Panc1 (cell line): ENCODE measurements around the gene GTF2I. TPM values are rescaled to one million over a fixed set of nuclear protein-coding genes. Genes with fewer than 3 reads are reported as not detected.

Experiments used
- ATAC-seq: fragments of 200-7000 bp; cut with Tn5 transposase; 2 replicates; pipeline ENCODE4 v1.9.1; 2020; ENCODE audit warnings: mild to moderate bottlenecking, moderate library complexity
- BruUV-seq: library from RNA; stranded (reverse); fragments of 400-500 nt; replicated peaks from 2 replicates; lab custom pipeline; 2021; lab: Mats Ljungman, UMichigan
- CTCF ChIA-PET: fragments of 300-600 bp; sonication (Branson Sonifier 250); formaldehyde crosslinking; loops from one replicate; lab custom pipeline; 2022; ENCODE audit warnings: antibody characterized with exemption; lab: Charles Lee
- POLR2A ChIA-PET: fragments of 300-600 bp; sonication (Branson Sonifier 250); formaldehyde crosslinking; loops from one replicate; lab custom pipeline; 2022; ENCODE audit warnings: antibody characterized with exemption; lab: Charles Lee
- DNase-seq: peaks from one replicate; pipeline ENCODE4 v3.0.0-alpha.2; 2010; ENCODE audit warnings: low read depth, low spot score
- H3K27ac ChIP-seq: 2 replicates; pipeline ENCODE4 v1.5.1; 2011; ENCODE audit warnings: mild to moderate bottlenecking, low read length, inconsistent platforms
- H3K27me3 ChIP-seq: fragments of 200-500 bp; sonication (Bioruptor generic); 2 replicates; pipeline ENCODE4 v1.6.0; 2014; ENCODE audit warnings: low read length, inconsistent platforms; ENCODE audit not compliant: control insufficient read depth, insufficient read depth
- H3K36me3 ChIP-seq: fragments of 200-500 bp; sonication (Bioruptor generic); 2 replicates; pipeline ENCODE4 v1.5.1; 2014; ENCODE audit warnings: inconsistent platforms, mild to moderate bottlenecking, low read length, moderate library complexity; ENCODE audit not compliant: control insufficient read depth, insufficient read depth
- H3K4me1 ChIP-seq: 2 replicates; pipeline ENCODE4 v1.5.1; 2011; ENCODE audit warnings: inconsistent platforms, mild to moderate bottlenecking, low read length, moderate library complexity; ENCODE audit not compliant: control insufficient read depth, insufficient read depth
- H3K4me3 ChIP-seq, 2 experiments: 2 replicates each; pipeline ENCODE4 v1.5.1; 2011 to 2012; ENCODE audit warnings: low read depth in 2 of 2, low read length in 2 of 2, mild to moderate bottlenecking in 2 of 2, inconsistent platforms in 1 of 2, moderate library complexity in 1 of 2
- H3K9me3 ChIP-seq: fragments of 200-500 bp; sonication (Bioruptor generic); 2 replicates; pipeline ENCODE4 v1.5.1; 2014; ENCODE audit warnings: low read depth, mild to moderate bottlenecking, inconsistent platforms, low read length, moderate library complexity; ENCODE audit not compliant: control insufficient read depth, insufficient read depth
- POLR2AphosphoS5 ChIP-seq: IDR thresholded peaks from 2 replicates; pipeline ENCODE4 v1.6.1; 2012; ENCODE audit warnings: mild to moderate bottlenecking, low read depth, low read length, moderate library complexity
- SIN3A ChIP-seq: IDR thresholded peaks from 2 replicates; pipeline ENCODE4 v1.6.1; 2012; ENCODE audit warnings: low read depth, mild to moderate bottlenecking, low read length, moderate library complexity, borderline replicate concordance; ENCODE audit not compliant: insufficient read depth
- TCF7L2 ChIP-seq: IDR thresholded peaks from 2 replicates; pipeline ENCODE4 v1.6.1; 2011; ENCODE audit warnings: mild to moderate bottlenecking, low read depth, low read length, inconsistent platforms
- in situ Hi-C: cut with HindIII; loops from 2 replicates; pipeline ENCODE4 v1.10.0; 2016; ENCODE audit warnings: low sequenced_read_pairs, low pct_unique_long_range_greater_than_20kb
- intact Hi-C: fragments of 100-400 bp; cut with micrococcal nuclease; formaldehyde crosslinking; loops from one replicate; pipeline ENCODE4 v1.10.0; 2022; ENCODE audit not compliant: unreplicated experiment
- total RNA-seq: library from RNA; stranded (reverse); gene quantifications from one replicate; pipeline ENCODE4 v1.2.1, GENCODE V29; 2021; ENCODE audit not compliant: unreplicated experiment
- TF ChIP-seq, protein P1 (sequence below): fragments of 450-650 bp; IDR thresholded peaks from 2 replicates; pipeline ENCODE4 v1.5.1; 2017; ENCODE audit warnings: mild to moderate bottlenecking
- TF ChIP-seq, protein P2 (sequence below), 2 experiments: IDR thresholded peaks; 2 replicates each; pipeline ENCODE4 v1.6.1; 2011 to 2012; ENCODE audit warnings: low read depth in 2 of 2, control low read depth in 1 of 2, low read length in 1 of 2, mild to moderate bottlenecking in 1 of 2, moderate library complexity in 1 of 2; ENCODE audit not compliant: insufficient read depth in 1 of 2

GTF2I gene
- total RNA-seq, 1 experiment from 2014 or later = 305 TPM

DNA sequence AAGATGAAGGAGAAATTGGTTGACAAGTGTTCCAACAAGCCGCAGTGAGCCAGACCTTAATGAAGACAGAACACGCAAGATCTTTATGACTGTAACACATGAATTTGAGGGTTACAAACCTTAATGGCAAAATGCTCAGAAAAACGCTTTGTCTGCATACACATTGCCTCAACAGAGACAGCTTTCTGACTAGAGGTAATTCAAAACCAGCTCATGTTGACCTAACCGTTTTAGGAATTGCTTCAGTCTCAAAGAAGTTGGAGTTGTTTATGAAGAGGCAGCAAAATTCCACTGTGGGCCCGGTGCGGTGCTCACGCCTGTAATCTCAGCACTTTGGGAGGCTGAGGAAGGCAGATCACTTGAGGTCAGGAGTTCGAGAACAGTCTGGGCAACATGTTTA lies 2.2 kb upstream of the GTF2I start:
- H3K27me3 ChIP-seq = no peaks in the 10 kb centered on the region
- peaks cover 23% of the 10 kb centered on the region for H3K4me1 ChIP-seq
- BruUV-seq = TSS peak; percentile 61
- H3K4me3 ChIP-seq = peak overlapping the region in 1 of 2 experiments; percentile 88; a peak in 2 of 4 replicates
- ChIA-PET POLR2A (no interaction called here), CTCF (no interaction called here)
- ATAC-seq (no peak), DNase-seq (no peak)
- in situ Hi-C loops = no loop called here
- H3K36me3 ChIP-seq = no peaks in the 10 kb centered on the region
- no peaks in the 10 kb centered on the region for H3K9me3 ChIP-seq
- intact Hi-C loops = no loop called here
- TF ChIP-seq POLR2AphosphoS5 (no peak), TCF7L2 (no peak), SIN3A (no peak)
- TF ChIP-seq, protein P1, sequence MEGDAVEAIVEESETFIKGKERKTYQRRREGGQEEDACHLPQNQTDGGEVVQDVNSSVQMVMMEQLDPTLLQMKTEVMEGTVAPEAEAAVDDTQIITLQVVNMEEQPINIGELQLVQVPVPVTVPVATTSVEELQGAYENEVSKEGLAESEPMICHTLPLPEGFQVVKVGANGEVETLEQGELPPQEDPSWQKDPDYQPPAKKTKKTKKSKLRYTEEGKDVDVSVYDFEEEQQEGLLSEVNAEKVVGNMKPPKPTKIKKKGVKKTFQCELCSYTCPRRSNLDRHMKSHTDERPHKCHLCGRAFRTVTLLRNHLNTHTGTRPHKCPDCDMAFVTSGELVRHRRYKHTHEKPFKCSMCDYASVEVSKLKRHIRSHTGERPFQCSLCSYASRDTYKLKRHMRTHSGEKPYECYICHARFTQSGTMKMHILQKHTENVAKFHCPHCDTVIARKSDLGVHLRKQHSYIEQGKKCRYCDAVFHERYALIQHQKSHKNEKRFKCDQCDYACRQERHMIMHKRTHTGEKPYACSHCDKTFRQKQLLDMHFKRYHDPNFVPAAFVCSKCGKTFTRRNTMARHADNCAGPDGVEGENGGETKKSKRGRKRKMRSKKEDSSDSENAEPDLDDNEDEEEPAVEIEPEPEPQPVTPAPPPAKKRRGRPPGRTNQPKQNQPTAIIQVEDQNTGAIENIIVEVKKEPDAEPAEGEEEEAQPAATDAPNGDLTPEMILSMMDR = no peak
- TF ChIP-seq, protein P2, sequence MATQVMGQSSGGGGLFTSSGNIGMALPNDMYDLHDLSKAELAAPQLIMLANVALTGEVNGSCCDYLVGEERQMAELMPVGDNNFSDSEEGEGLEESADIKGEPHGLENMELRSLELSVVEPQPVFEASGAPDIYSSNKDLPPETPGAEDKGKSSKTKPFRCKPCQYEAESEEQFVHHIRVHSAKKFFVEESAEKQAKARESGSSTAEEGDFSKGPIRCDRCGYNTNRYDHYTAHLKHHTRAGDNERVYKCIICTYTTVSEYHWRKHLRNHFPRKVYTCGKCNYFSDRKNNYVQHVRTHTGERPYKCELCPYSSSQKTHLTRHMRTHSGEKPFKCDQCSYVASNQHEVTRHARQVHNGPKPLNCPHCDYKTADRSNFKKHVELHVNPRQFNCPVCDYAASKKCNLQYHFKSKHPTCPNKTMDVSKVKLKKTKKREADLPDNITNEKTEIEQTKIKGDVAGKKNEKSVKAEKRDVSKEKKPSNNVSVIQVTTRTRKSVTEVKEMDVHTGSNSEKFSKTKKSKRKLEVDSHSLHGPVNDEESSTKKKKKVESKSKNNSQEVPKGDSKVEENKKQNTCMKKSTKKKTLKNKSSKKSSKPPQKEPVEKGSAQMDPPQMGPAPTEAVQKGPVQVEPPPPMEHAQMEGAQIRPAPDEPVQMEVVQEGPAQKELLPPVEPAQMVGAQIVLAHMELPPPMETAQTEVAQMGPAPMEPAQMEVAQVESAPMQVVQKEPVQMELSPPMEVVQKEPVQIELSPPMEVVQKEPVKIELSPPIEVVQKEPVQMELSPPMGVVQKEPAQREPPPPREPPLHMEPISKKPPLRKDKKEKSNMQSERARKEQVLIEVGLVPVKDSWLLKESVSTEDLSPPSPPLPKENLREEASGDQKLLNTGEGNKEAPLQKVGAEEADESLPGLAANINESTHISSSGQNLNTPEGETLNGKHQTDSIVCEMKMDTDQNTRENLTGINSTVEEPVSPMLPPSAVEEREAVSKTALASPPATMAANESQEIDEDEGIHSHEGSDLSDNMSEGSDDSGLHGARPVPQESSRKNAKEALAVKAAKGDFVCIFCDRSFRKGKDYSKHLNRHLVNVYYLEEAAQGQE (IDR thresholded peaks at IDR 0.05; ENCODE audit: insufficient read depth in 1 of 2, low read depth in 2 of 2, low read length in 1 of 2) = no peak
- peak overlapping the region; percentile 99 for H3K27ac ChIP-seq

DNA sequence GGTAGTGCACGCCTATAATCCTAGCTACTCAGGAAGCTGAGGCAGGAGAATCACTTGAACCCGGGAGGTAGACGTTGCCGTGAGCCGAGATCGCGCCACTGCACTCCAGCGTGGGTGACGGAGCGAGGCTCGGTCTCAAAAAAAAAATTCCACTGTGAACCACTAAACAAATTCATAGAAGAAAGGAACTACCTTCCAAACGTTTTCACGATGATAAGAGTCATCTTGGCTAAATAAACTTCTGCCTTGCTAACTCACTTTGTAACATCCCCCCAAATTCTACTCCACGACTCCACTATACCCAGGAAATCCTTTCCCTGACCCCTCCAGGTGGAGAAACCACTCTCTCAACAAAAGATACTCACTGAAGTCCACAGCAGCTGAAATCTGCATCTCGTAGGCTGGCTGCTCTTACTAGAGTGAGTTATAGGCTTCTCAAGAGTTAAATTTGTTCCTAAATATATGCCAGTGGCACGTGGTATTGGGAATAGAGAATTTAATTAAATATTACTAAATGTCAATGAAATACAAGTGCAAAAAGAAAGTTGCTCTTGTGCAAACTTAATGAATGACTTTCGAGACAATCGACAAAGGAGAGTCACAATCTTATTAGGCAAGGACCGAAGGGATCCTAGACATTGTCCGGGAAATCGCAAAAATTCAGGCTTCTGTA lies 1.6 kb upstream of the GTF2I start:
- POLR2A ChIA-PET = interaction anchor here (0.5 kb wide), 1 partner anchor 47 kb away, joined by 11 read pairs; no protein-coding TSS in a partner anchor
- intact Hi-C loops = no loop called here

More for the DNA sequence above, 1.6 kb upstream of the GTF2I start:
- no TSS peak for BruUV-seq
- Histone ChIP-seq H3K27ac (peak overlapping the region; percentile 99), H3K4me1 (peaks cover 25% of the 10 kb centered on the region), H3K9me3 (no peaks in the 10 kb centered on the region), H3K27me3 (no peaks in the 10 kb centered on the region), H3K36me3 (no peaks in the 10 kb centered on the region), H3K4me3 (peak overlapping the region; percentile 69 to 88)
- TF ChIP-seq POLR2AphosphoS5 = no peak
- TF ChIP-seq, protein P1 = no peak
- no peak for TF ChIP-seq SIN3A
- TF ChIP-seq TCF7L2 = no peak
- TF ChIP-seq, protein P2 (IDR thresholded peaks at IDR 0.05; ENCODE audit: insufficient read depth in 1 of 2, low read depth in 2 of 2, low read length in 1 of 2) = no peak
- CTCF ChIA-PET = interaction anchor here (0.6 to 0.7 kb wide), 2 partner anchors 30 to 31 kb away, joined by 3 to 6 read pairs; no protein-coding TSS in a partner anchor
- ATAC-seq (no peak), DNase-seq (no peak)
- in situ Hi-C loops = no loop called here
